ENCODE measurements around the gene B3GALT6. TPM values are rescaled to one million over a fixed set of nuclear protein-coding genes. Genes with fewer than 3 reads are reported as not detected.

The B3GALT6 gene
- total RNA-seq, 2 donors from 2014 or later: 18.4 to 35.6 TPM

DNA sequence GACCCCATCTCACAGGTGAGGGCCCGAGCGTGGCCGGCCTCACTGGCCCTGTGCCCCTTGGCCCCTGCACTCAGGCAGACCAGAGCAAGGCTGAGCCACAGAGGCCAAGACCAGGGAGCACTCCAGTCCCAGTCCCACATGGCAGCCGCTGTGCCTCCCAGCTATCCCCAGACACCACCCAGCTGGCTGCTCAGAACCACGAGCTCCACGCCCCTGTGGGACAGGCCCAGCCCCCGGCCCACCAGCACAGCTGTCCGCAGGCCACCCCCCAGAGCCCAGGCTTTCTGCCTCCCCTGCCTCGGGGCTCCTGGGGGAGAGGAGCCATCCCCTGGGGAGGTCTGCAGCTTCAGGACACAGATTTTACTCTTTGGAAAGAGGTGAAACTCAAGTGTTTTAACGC is 23.6 kb downstream of the B3GALT6 start:
- Histone ChIP-seq H3K27ac (no peak overlapping the region), H3K27me3 (no peaks in the 10 kb centered on the region), H3K4me3 (no peak overlapping the region), H3K4me1 (no peaks in the 10 kb centered on the region), H3K9me3 (no peaks in the 10 kb centered on the region), H3K36me3 (replicated peaks in 1 of 2; ENCODE audit: insufficient read depth in 1 of 2, low read depth in 2 of 2) (peaks cover 6 to 13% of the 10 kb centered on the region in 2 donors)
- 88 to 95% methylated on average over 6 to 9 of the region's 10 CpGs for WGBS, 2 donors
- intact Hi-C loops (cut with DNase I): no loop called here
- ATAC-seq: no peak
- no peak for DNase-seq
- no peak for TF ChIP-seq POLR2A (IDR thresholded peaks at IDR 0.05)
- TF ChIP-seq CTCF (IDR thresholded peaks at IDR 0.05): no peak

DNA sequence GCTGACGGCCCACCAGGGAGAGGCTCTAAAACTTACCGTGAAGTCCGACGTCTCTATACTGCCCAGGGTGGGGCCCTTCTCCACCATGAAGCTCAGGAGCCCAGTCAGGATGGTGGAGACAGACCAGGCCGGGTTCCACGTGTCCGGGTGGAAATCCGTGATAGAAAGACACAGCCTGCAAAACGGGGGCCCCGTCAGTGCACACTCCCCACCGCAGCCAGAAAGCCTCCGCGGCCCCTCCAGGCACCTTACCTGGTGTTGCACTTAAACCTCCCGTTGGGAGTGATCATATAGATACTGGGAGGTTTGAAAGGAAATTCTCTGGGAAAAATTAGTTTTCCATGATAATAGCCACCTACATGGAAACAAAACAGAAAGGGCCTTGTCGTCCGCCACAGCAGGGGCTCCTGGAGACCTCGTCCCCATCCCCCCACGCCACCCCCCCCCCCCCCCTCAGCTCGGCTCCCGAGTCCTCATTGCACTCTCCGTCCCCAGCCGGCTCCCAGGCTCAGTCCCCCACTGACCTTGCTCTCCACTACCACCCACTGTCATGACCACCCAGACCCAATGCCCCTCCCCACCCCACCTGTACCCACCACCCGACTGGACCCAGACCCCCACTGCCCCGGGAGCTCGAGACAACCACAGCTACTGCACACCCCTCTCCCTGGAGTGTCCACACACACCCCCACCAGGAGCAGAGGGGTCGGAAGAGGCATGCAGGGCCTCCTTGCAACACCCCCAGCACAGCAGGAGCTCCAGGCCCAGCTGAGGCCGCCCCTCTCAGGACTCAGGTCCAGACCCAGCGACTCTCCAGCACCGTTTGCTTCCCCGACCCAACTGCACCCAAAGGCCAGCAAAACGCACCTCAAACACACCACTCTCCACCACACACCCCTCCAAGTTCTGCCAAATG is 25.2 kb downstream of the B3GALT6 start:
- Histone ChIP-seq H3K4me1 (no peaks in the 10 kb centered on the region), H3K4me3 (no peak overlapping the region), H3K36me3 (replicated peaks in 1 of 2; ENCODE audit: insufficient read depth in 1 of 2, low read depth in 2 of 2) (peaks cover 17 to 19% of the 10 kb centered on the region in 2 donors), H3K27me3 (no peaks in the 10 kb centered on the region), H3K9me3 (no peaks in the 10 kb centered on the region), H3K27ac (no peak overlapping the region)
- intact Hi-C loops (cut with DNase I): no loop called here
- WGBS, 2 donors: 94 to 96% methylated on average over 28 to 30 of the region's 31 CpGs
- no peak for DNase-seq
- no peak for ATAC-seq
- TF ChIP-seq POLR2A (IDR thresholded peaks at IDR 0.05): no peak
- TF ChIP-seq CTCF (IDR thresholded peaks at IDR 0.05): no peak

DNA sequence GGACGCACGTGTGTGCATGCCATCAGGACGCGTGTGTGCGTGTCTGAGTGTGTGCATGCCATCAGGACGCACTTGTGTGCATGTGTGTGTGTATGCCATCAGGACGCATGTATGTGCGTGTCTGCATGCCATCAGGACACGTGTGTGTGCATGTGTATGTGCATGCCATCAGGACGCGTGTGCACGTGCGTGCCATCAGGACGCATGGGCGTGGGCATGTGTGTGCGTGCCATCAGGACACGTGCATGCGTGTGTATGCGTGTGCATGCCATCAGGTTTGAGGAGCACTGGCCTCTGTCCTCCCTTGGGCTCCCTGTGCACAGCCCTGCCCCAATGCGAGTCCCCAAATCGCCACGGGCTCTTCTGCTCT is 27.1 kb downstream of the B3GALT6 start:
- ATAC-seq (no peak), DNase-seq (no peak)
- Histone ChIP-seq H3K27ac (no peak overlapping the region), H3K9me3 (no peaks in the 10 kb centered on the region), H3K4me3 (no peak overlapping the region), H3K4me1 (no peaks in the 10 kb centered on the region), H3K36me3 (replicated peaks in 1 of 2; ENCODE audit: insufficient read depth in 1 of 2, low read depth in 2 of 2) (peaks cover 11 to 30% of the 10 kb centered on the region in 2 donors), H3K27me3 (no peaks in the 10 kb centered on the region)
- no peak for TF ChIP-seq CTCF (IDR thresholded peaks at IDR 0.05)
- TF ChIP-seq POLR2A (IDR thresholded peaks at IDR 0.05): no peak
- intact Hi-C loops (cut with DNase I): no loop called here
- WGBS, 2 donors: 91 to 93% methylated on average over 18 to 20 of the region's 22 CpGs

GRCh38 chr1:1259540-1259939 is 27.5 kb downstream of the B3GALT6 start:
- H3K36me3 ChIP-seq (replicated peaks in 1 of 2; ENCODE audit: insufficient read depth in 1 of 2, low read depth in 2 of 2): peaks cover 11 to 30% of the 10 kb centered on the region in 2 donors
- H3K4me3 ChIP-seq: no peak overlapping the region
- H3K4me1 ChIP-seq: no peaks in the 10 kb centered on the region
- H3K27ac ChIP-seq: no peak overlapping the region
- no peak for TF ChIP-seq CTCF (IDR thresholded peaks at IDR 0.05)
- TF ChIP-seq POLR2A (IDR thresholded peaks at IDR 0.05): no peak
- ATAC-seq: no peak
- intact Hi-C loops (cut with DNase I): no loop called here
- H3K9me3 ChIP-seq: no peaks in the 10 kb centered on the region
- no peak for DNase-seq
- no peaks in the 10 kb centered on the region for H3K27me3 ChIP-seq
- 93 to 94% methylated on average over 18 of the region's 18 CpGs for WGBS, 2 donors

Measured in body of pancreas (tissue), 4 donors.